ENCODE results near the gene SSNA1. TPM values are rescaled to one million over a fixed set of nuclear protein-coding genes. Genes with fewer than 3 reads are reported as not detected.

Gene SSNA1
- total and polyA plus RNA-seq, 9 donors = 1.6 to 60.7 (median 44.5) TPM

DNA sequence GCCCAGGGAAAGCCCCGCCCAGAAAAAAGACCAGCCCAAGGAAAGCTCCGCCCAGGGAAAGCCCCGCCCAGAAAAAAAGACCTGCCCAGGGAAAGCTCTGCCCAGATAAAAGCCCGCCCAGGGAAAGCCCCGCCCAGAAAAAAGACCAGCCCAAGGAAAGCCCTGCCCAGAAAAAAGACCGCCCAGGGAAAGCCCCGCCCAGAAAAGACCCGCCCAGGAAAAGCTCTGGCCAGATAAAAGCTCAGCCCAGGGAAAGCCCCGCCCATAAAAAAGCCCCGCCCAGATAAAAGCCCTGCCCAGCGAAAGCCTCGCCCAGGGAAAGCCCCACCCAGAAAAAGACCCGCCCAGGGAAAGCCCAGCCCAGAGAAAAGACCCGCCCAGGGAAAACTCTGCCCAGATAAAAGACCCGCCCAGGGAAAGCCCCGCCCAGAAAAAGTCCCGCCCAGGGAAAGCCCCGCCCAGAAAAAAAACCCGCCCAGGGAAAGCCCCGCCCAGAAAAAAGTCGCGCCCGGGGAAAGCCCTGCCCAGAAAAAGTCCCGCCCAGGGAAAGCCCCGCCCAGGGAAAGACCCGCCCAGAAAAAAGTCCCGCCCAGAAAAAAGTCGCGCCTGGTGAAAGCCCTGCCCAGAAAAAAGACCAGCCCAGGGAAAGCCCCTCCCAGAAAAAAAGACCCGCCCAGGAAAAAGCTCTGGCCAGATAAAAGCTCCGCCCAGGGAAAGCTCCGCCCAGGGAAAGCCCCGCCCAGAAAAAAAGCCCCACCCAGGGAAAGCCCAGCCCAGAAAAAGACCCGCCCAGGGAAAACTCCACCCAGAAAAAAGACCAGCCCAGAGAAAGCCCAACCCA lies 37.6 kb upstream of the SSNA1 start:
- TF ChIP-seq EP300 (IDR thresholded peaks at IDR 0.05) (no peak), POLR2A (IDR thresholded peaks at IDR 0.05) (no peak)
- TF ChIP-seq, protein P1, sequence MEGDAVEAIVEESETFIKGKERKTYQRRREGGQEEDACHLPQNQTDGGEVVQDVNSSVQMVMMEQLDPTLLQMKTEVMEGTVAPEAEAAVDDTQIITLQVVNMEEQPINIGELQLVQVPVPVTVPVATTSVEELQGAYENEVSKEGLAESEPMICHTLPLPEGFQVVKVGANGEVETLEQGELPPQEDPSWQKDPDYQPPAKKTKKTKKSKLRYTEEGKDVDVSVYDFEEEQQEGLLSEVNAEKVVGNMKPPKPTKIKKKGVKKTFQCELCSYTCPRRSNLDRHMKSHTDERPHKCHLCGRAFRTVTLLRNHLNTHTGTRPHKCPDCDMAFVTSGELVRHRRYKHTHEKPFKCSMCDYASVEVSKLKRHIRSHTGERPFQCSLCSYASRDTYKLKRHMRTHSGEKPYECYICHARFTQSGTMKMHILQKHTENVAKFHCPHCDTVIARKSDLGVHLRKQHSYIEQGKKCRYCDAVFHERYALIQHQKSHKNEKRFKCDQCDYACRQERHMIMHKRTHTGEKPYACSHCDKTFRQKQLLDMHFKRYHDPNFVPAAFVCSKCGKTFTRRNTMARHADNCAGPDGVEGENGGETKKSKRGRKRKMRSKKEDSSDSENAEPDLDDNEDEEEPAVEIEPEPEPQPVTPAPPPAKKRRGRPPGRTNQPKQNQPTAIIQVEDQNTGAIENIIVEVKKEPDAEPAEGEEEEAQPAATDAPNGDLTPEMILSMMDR (IDR thresholded peaks at IDR 0.05) = no peak
- intact Hi-C loops (cut with DNase I) = no loop called here
- Histone ChIP-seq H3K27ac (no peak overlapping the region), H3K9me3 (no peaks in the 10 kb centered on the region), H3K4me3 (no peak overlapping the region), H3K36me3 (no peaks in the 10 kb centered on the region), H3K4me1 (ENCODE audit: insufficient read depth) (no peaks in the 10 kb centered on the region), H3K27me3 (no peaks in the 10 kb centered on the region)
- 16 to 50% (median 20%) methylated on average over 34 of the region's 34 CpGs for WGBS, 3 donors
- DNase-seq = no peak

DNA sequence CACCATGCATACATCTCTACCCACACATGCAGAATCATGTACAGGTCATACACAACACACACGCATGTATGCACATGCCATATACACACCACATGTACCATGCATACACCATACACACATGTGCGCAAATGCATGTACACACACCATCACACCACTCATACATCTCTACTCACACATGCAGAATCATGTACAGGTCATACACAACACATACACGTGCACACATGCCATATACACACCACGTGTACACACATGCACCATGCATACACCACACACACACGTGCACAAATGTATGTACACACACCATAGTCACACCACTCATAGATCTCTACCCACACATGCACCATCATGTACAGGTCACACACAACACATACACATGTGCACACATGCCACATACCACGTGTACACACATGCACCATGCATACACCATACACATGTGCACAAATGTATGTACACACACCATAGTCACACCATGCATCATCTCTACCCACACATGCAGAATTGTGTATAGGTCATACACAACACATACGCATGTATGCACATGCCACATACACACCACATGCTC lies 35.6 kb upstream of the SSNA1 start:
- intact Hi-C loops (cut with DNase I) = no loop called here
- no peaks in the 10 kb centered on the region for H3K9me3 ChIP-seq
- H3K4me1 ChIP-seq (ENCODE audit: insufficient read depth) = peaks cover 4% of the 10 kb centered on the region
- TF ChIP-seq, protein P1 (IDR thresholded peaks at IDR 0.05) = no peak
- TF ChIP-seq EP300 (IDR thresholded peaks at IDR 0.05) (no peak), POLR2A (IDR thresholded peaks at IDR 0.05) (no peak)
- H3K36me3 ChIP-seq = no peaks in the 10 kb centered on the region
- no peak for DNase-seq
- no peaks in the 10 kb centered on the region for H3K27me3 ChIP-seq
- H3K27ac ChIP-seq = no peak overlapping the region
- no peak overlapping the region for H3K4me3 ChIP-seq
- WGBS, 3 donors = 88 to 91% (median 90%) methylated on average over 7 of the region's 7 CpGs

DNA sequence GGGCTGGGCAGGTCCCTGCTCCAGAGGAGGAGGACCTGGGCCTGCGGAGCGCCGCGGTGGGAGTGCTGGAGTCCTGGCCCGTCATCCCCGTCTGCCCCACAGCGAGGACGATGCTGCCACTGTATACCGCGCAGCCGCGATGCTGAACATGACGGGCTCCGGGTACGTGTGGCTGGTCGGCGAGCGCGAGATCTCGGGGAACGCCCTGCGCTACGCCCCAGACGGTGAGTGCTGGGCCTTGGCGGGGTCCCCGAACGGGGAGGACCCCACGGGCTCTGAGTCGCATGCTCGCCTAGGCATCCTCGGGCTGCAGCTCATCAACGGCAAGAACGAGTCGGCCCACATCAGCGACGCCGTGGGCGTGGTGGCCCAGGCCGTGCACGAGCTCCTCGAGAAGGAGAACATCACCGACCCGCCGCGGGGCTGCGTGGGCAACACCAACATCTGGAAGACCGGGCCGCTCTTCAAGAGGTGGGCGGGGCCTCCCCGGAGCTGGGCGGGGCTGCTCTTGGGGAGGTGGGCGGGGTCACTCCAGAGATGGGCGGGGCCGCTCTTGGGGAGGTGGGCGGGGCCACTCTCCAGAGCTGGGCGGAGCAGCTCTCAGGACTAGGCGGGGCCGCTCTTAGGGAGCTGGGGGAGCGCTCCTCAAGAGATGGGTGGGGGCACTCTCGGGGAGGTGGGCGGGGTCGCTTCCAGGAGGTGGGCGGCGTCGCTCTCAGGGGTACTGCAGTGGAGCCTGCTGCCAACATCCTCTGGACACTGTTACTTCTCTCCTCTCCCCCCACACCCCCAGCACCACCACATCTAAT lies 31.7 kb upstream of the SSNA1 start:
- no peaks in the 10 kb centered on the region for H3K36me3 ChIP-seq
- no peak overlapping the region for H3K4me3 ChIP-seq
- no peak for TF ChIP-seq EP300 (IDR thresholded peaks at IDR 0.05)
- TF ChIP-seq POLR2A (IDR thresholded peaks at IDR 0.05) = no peak
- TF ChIP-seq, protein P1 (IDR thresholded peaks at IDR 0.05) = no peak
- H3K4me1 ChIP-seq (ENCODE audit: insufficient read depth) = peaks cover 4% of the 10 kb centered on the region
- no peak overlapping the region for H3K27ac ChIP-seq
- DNase-seq = no peak
- no peaks in the 10 kb centered on the region for H3K9me3 ChIP-seq
- intact Hi-C loops (cut with DNase I) = no loop called here
- 1 to 2% (median 2%) methylated on average over 51 to 65 of the region's 65 CpGs for WGBS, 3 donors
- no peaks in the 10 kb centered on the region for H3K27me3 ChIP-seq

DNA sequence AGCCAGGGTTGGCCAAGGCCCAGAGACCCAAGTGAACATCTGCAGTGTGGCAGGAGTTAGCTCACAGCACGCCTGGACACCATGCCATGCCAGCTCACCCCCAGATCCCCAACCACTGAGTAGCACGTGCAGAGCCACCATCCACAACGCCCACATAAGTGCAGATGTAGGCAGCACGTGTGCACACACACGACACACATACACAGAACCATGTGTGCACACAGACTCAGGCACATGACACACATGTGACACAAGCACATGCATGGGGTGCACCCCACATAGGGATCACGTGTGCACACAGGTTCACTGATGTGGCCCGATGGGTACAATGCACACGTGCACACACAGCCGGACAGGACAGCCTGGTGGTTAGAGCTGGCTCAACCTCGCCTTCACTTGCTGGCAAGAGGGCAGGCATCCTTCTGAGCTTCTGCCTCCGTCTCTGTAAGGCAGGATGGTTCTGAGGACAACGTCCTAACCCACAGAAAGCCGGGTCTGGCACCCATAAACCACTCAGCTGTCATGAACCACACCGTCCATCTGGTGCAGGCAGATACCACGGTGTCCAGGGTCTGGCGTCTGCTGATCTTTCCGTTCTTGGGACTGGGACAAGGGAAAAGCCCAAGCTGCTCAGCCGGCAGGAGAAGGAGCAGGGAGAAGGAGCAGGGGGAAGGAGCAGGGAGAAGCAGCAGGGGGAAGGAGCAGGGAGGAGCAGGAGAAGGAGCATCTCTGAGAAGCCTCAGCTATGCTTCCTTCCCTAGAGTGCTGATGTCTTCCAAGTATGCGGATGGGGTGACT lies 30.7 kb upstream of the SSNA1 start:
- Histone ChIP-seq H3K9me3 (no peaks in the 10 kb centered on the region), H3K27me3 (no peaks in the 10 kb centered on the region), H3K4me1 (ENCODE audit: insufficient read depth) (peaks cover 6% of the 10 kb centered on the region), H3K36me3 (no peaks in the 10 kb centered on the region), H3K27ac (no peak overlapping the region), H3K4me3 (no peak overlapping the region)
- WGBS, 3 donors = 47 to 52% (median 52%) methylated on average over 19 of the region's 19 CpGs
- no peak for DNase-seq
- intact Hi-C loops (cut with DNase I) = no loop called here
- TF ChIP-seq POLR2A (IDR thresholded peaks at IDR 0.05) = no peak
- TF ChIP-seq EP300 (IDR thresholded peaks at IDR 0.05) = no peak
- TF ChIP-seq, protein P1 (IDR thresholded peaks at IDR 0.05) = no peak

Measured in ovary (tissue), 9 donors.